Measurements from ENCODE around the gene PXDN.

The PXDN gene

DNA sequence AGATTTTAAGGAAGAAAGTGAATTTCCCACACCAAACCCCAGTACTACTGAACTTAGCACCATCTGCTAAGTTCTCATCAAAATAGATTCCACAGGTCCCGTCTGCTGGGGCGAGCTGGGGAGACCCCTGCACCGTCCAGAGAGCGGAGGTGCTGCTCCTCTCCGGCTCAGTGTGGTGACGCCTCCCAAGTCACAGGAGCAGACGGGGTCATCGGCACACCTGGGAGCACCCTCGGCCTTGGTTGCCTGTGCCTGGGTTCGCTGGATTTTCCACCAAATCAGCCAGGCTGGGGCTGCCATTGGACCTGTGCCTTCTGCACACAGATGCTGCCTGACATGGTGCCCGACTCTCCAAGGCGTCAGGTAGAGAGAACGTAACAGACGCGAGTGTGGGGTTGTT lies 141.3 kb downstream of the PXDN start:
- H3K27me3 Mint-ChIP-seq (ENCODE audit: low read depth): no peaks in the 10 kb centered on the region
- no peaks in the 10 kb centered on the region for H3K9me3 Mint-ChIP-seq
- no peaks in the 10 kb centered on the region for H3K36me3 Mint-ChIP-seq (ENCODE audit: low read depth)
- H3K4me1 Mint-ChIP-seq (ENCODE audit: low read depth): no peaks in the 10 kb centered on the region
- no peak overlapping the region for H3K27ac Mint-ChIP-seq
- H3K4me3 Mint-ChIP-seq: no peak overlapping the region

DNA sequence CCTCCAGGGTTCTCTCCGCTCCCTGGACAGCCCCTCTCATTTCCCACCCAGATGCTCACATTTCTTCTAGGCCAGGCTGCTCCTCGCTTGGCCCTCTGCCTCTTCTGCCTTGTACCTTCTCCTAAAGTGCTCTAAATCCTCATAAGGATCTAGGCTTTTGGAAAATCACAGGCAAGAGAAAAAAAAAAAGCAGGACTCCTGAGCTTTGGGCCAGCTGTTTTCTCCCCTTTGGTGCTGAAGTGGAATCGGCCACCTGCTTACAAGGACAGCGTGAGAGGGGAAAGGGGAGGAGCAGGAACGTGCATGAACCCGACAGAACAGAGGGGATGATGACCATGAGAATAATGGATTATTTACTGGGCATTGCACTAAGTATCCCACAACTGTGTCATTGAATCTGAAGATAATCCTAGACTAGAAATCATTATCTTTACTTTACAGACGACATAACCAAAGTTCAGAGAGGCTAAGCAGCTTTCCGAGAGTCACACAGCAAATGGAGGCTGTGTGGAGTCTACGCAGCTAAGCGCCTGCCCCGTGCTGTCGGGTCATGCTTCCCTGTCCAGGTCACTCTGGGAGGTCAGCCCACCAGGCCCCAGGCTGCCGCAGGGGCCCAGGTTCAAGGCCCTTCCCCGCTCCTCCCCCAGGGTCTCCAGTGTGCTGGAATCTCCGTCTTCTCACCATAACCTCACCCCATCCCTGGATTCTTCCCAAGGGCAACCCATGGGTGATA lies 141.9 kb downstream of the PXDN start:
- Mint-ChIP-seq H3K36me3 (ENCODE audit: low read depth) (no peaks in the 10 kb centered on the region), H3K27ac (no peak overlapping the region), H3K27me3 (ENCODE audit: low read depth) (no peaks in the 10 kb centered on the region), H3K4me1 (ENCODE audit: low read depth) (no peaks in the 10 kb centered on the region), H3K4me3 (no peak overlapping the region), H3K9me3 (no peaks in the 10 kb centered on the region)

- Mint-ChIP-seq H3K36me3 (ENCODE audit: low read depth) (no peaks in the 10 kb centered on the region), H3K4me1 (ENCODE audit: low read depth) (no peaks in the 10 kb centered on the region), H3K9me3 (no peaks in the 10 kb centered on the region), H3K4me3 (no peak overlapping the region), H3K27ac (no peak overlapping the region), H3K27me3 (ENCODE audit: low read depth) (no peaks in the 10 kb centered on the region)
Measured at GRCh38 chr2:1601471-1602277, 142.6 kb downstream of the PXDN start.

GRCh38 chr2:1601067-1601412 lies 143.3 kb downstream of the PXDN start:
- no peak overlapping the region for H3K4me3 Mint-ChIP-seq
- H3K36me3 Mint-ChIP-seq (ENCODE audit: low read depth): no peaks in the 10 kb centered on the region
- no peaks in the 10 kb centered on the region for H3K9me3 Mint-ChIP-seq
- H3K4me1 Mint-ChIP-seq (ENCODE audit: low read depth): no peaks in the 10 kb centered on the region
- H3K27ac Mint-ChIP-seq: no peak overlapping the region
- H3K27me3 Mint-ChIP-seq (ENCODE audit: low read depth): no peaks in the 10 kb centered on the region

DNA sequence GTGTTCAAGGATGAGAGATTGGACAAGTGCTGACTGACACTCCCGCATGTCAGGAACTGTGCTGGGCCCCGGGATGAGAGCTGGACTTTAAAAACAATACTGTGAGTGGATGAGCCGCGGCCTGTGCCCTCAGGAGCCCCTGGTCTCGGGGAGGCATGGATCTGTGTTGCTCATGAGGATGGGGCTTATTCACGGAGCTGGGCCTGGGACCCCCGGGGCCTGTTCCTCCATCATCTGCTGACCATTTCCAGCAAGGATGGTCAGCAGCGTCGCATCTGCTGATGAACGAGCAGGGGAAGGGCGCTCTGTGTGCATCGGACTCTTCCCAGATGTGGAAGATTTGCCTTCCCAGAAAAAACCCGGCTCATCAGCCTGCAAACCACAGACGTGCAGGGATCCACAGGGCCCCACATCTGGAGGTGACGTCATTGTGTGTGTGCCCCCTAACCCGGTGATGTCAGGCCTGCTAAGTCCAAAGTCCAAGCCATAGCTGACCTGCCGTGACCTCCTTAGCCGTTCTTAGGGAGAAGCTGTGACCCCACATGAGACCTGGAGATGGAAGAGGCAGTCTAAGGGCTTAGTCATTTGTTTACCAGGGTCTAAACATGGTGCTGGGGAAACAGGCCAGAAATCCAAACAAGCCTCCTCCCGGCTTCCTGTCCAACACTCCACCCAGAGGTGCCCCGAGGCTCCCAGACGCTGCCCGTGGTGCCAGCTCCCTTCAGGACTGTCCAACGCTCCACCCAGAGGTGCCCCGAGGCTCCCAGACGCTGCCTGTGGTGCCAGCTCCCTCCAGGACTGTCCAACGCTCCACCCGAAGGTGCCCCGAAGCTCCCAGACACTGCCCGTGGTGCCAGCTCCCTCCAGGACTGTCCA lies 143.9 kb downstream of the PXDN start:
- Mint-ChIP-seq H3K27ac (no peak overlapping the region), H3K27me3 (ENCODE audit: low read depth) (no peaks in the 10 kb centered on the region), H3K4me1 (ENCODE audit: low read depth) (no peaks in the 10 kb centered on the region), H3K9me3 (no peaks in the 10 kb centered on the region), H3K4me3 (no peak overlapping the region), H3K36me3 (ENCODE audit: low read depth) (no peaks in the 10 kb centered on the region)

GRCh38 chr2:1599301-1600085 lies 144.8 kb downstream of the PXDN start:
- Mint-ChIP-seq H3K9me3 (no peaks in the 10 kb centered on the region), H3K4me3 (no peak overlapping the region), H3K27ac (no peak overlapping the region), H3K27me3 (ENCODE audit: low read depth) (no peaks in the 10 kb centered on the region), H3K4me1 (ENCODE audit: low read depth) (no peaks in the 10 kb centered on the region), H3K36me3 (ENCODE audit: low read depth) (no peaks in the 10 kb centered on the region)

DNA sequence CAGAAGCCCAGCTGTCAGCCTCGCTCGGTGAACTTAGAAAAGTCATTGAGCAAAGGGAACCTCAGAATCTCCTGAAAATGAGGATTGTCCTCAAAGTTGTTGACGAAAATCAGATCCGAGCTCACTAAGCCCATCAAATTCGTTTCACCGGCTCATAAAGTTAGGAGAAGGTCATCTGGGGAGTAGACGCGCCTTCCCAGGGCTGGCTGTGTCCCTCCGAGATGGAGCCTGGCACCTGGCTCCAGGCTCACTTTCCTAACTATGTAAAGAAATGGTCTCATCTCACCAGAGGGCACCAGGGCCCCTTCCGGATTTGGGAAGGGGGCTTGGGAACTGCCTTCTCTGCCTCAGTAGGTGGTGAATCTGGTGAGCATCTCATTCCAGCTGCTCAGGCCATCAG lies 145.5 kb downstream of the PXDN start:
- Mint-ChIP-seq H3K27ac (no peak overlapping the region), H3K27me3 (ENCODE audit: low read depth) (no peaks in the 10 kb centered on the region), H3K4me3 (no peak overlapping the region), H3K36me3 (ENCODE audit: low read depth) (no peaks in the 10 kb centered on the region), H3K4me1 (ENCODE audit: low read depth) (no peaks in the 10 kb centered on the region), H3K9me3 (no peaks in the 10 kb centered on the region)

- Mint-ChIP-seq H3K4me3 (no peak overlapping the region), H3K36me3 (ENCODE audit: low read depth) (no peaks in the 10 kb centered on the region), H3K9me3 (no peaks in the 10 kb centered on the region), H3K27ac (no peak overlapping the region), H3K4me1 (ENCODE audit: low read depth) (no peaks in the 10 kb centered on the region), H3K27me3 (ENCODE audit: low read depth) (no peaks in the 10 kb centered on the region)
Measured at GRCh38 chr2:1598041-1598710, 146.1 kb downstream of the PXDN start.

GRCh38 chr2:1595274-1595673 lies 149.0 kb downstream of the PXDN start:
- Mint-ChIP-seq H3K27me3 (ENCODE audit: low read depth) (no peaks in the 10 kb centered on the region), H3K27ac (no peak overlapping the region)

GRCh38 chr2:1594373-1595171 lies 149.7 kb downstream of the PXDN start:
- no peaks in the 10 kb centered on the region for H3K9me3 Mint-ChIP-seq
- no peaks in the 10 kb centered on the region for H3K4me1 Mint-ChIP-seq (ENCODE audit: low read depth)
- H3K4me3 Mint-ChIP-seq: no peak overlapping the region
- no peaks in the 10 kb centered on the region for H3K36me3 Mint-ChIP-seq (ENCODE audit: low read depth)
- no peaks in the 10 kb centered on the region for H3K27me3 Mint-ChIP-seq (ENCODE audit: low read depth)
- H3K27ac Mint-ChIP-seq: no peak overlapping the region

More at GRCh38 chr2:1595274-1595673, 149.0 kb downstream of the PXDN start:
- Mint-ChIP-seq H3K36me3 (ENCODE audit: low read depth) (no peaks in the 10 kb centered on the region), H3K4me1 (ENCODE audit: low read depth) (no peaks in the 10 kb centered on the region), H3K9me3 (no peaks in the 10 kb centered on the region), H3K4me3 (no peak overlapping the region)

- Mint-ChIP-seq H3K9me3 (no peaks in the 10 kb centered on the region), H3K27ac (no peak overlapping the region), H3K4me3 (no peak overlapping the region), H3K4me1 (ENCODE audit: low read depth) (no peaks in the 10 kb centered on the region), H3K27me3 (ENCODE audit: low read depth) (no peaks in the 10 kb centered on the region), H3K36me3 (ENCODE audit: low read depth) (no peaks in the 10 kb centered on the region)
Measured at GRCh38 chr2:1594123-1594372, 150.3 kb downstream of the PXDN start.

GRCh38 chr2:1593371-1594122 lies 150.8 kb downstream of the PXDN start:
- H3K4me3 Mint-ChIP-seq: no peak overlapping the region
- no peak overlapping the region for H3K27ac Mint-ChIP-seq
- no peaks in the 10 kb centered on the region for H3K9me3 Mint-ChIP-seq
- no peaks in the 10 kb centered on the region for H3K27me3 Mint-ChIP-seq (ENCODE audit: low read depth)
- H3K4me1 Mint-ChIP-seq (ENCODE audit: low read depth): no peaks in the 10 kb centered on the region
- no peaks in the 10 kb centered on the region for H3K36me3 Mint-ChIP-seq (ENCODE audit: low read depth)
